HG03066 (cell line): ENCODE data around the gene NME3.

Experiments
- ATAC-seq: cut with Tn5 transposase; IDR thresholded peaks from one replicate; pipeline ENCODE4 v1.9.1; 2021; ENCODE audit warnings: low read depth; ENCODE audit not compliant: unreplicated experiment

Gene NME3

GRCh38 chr16:1731073-1731472 lies 40.3 kb downstream of the NME3 start:
- ATAC-seq, result no peak

- ATAC-seq, result no peak
These were observed 41.9 kb downstream of the NME3 start for GRCh38 chr16:1729445-1729844.

GRCh38 chr16:1729026-1729425 lies 42.3 kb downstream of the NME3 start:
- no peak for ATAC-seq

- no peak for ATAC-seq
These were observed 43.4 kb downstream of the NME3 start for GRCh38 chr16:1727651-1728624.

- ATAC-seq, result no peak
These were observed 44.5 kb downstream of the NME3 start for GRCh38 chr16:1726661-1727502.

GRCh38 chr16:1724491-1724890 lies 46.9 kb downstream of the NME3 start:
- no peak for ATAC-seq

GRCh38 chr16:1723450-1724147 lies 47.7 kb downstream of the NME3 start:
- ATAC-seq, result no peak

- ATAC-seq, result no peak
These were observed 50.0 kb downstream of the NME3 start for GRCh38 chr16:1721372-1721771.
